Activated naive CD4-positive, alpha-beta T cell treated with anti-CD3 and anti-CD28 coated beads, Interleukin-2, amount 50 U/mL, for 16 hours (primary cell): ENCODE data around the gene SKI.
"Not testable (repeated sequence)": the region's sequence is repeated elsewhere in the genome, so short reads cannot be mapped to it uniquely, and the experiment has no call there.

Source experiments
- DNase-seq: peaks from one replicate; pipeline ENCODE4 v3.0.0-alpha.2; 2020

The SKI gene

GRCh38 chr1:2231532-2232254 is 3.6 kb downstream of the SKI start:
- DNase-seq: peak; percentile 68

- DNase-seq: no peak
Measured at GRCh38 chr1:2232255-2232915, 4.3 kb downstream of the SKI start.

GRCh38 chr1:2232916-2233438 is 4.9 kb downstream of the SKI start:
- no peak for DNase-seq

GRCh38 chr1:2233468-2233867 is 5.3 kb downstream of the SKI start:
- DNase-seq: no peak

- peak; percentile 53 for DNase-seq
Measured at GRCh38 chr1:2233997-2234761, 6.1 kb downstream of the SKI start.

- no peak for DNase-seq
Measured at GRCh38 chr1:2234762-2235113, 6.6 kb downstream of the SKI start.

GRCh38 chr1:2235300-2235998 is 7.3 kb downstream of the SKI start:
- DNase-seq: no peak

- no peak for DNase-seq
Measured at GRCh38 chr1:2236695-2237677, 8.9 kb downstream of the SKI start.

- DNase-seq: no peak
Measured at GRCh38 chr1:2237773-2238172, 9.7 kb downstream of the SKI start.

GRCh38 chr1:2238361-2239012 is 10.4 kb downstream of the SKI start:
- no peak for DNase-seq

GRCh38 chr1:2239013-2239370 is 10.9 kb downstream of the SKI start:
- DNase-seq: no peak

- DNase-seq: no peak
Measured at GRCh38 chr1:2239384-2239985, 11.4 kb downstream of the SKI start.

GRCh38 chr1:2240270-2241156 is 12.4 kb downstream of the SKI start:
- peak; percentile 48 for DNase-seq

- no peak for DNase-seq
Measured at GRCh38 chr1:2241820-2242219, 13.7 kb downstream of the SKI start.

GRCh38 chr1:2242814-2243725 is 15.0 kb downstream of the SKI start:
- DNase-seq: no peak

GRCh38 chr1:2247045-2247394 is 18.9 kb downstream of the SKI start:
- DNase-seq: not testable (repeated sequence)

- no peak for DNase-seq
Measured at GRCh38 chr1:2247760-2248126, 19.6 kb downstream of the SKI start.

GRCh38 chr1:2248127-2248826 is 20.2 kb downstream of the SKI start:
- DNase-seq: no peak
